Measurements from ENCODE around the gene SUGCT. TPM values are rescaled to one million over a fixed set of nuclear protein-coding genes. Genes with fewer than 3 reads are reported as not detected.

Gene SUGCT
- total RNA-seq, 4 donors from 2014 or later, result 7.8 to 15.0 (median 12.8) TPM

GRCh38 chr7:40795607-40796006, 660.8 kb downstream of the SUGCT start:
- H3K4me3 ChIP-seq, result peak overlapping the region in 2 of 4 donors; percentile 28 to 47
- no peaks in the 10 kb centered on the region for H3K27me3 ChIP-seq
- H3K4me1 ChIP-seq, result peaks cover 0 to 64% (median 56%) of the 10 kb centered on the region in 4 donors
- no peaks in the 10 kb centered on the region for H3K36me3 ChIP-seq
- intact Hi-C loops (cut with DNase I), result no loop called here
- 43% methylated on average over 1 of the region's 1 CpG for WGBS
- TF ChIP-seq, protein P1, sequence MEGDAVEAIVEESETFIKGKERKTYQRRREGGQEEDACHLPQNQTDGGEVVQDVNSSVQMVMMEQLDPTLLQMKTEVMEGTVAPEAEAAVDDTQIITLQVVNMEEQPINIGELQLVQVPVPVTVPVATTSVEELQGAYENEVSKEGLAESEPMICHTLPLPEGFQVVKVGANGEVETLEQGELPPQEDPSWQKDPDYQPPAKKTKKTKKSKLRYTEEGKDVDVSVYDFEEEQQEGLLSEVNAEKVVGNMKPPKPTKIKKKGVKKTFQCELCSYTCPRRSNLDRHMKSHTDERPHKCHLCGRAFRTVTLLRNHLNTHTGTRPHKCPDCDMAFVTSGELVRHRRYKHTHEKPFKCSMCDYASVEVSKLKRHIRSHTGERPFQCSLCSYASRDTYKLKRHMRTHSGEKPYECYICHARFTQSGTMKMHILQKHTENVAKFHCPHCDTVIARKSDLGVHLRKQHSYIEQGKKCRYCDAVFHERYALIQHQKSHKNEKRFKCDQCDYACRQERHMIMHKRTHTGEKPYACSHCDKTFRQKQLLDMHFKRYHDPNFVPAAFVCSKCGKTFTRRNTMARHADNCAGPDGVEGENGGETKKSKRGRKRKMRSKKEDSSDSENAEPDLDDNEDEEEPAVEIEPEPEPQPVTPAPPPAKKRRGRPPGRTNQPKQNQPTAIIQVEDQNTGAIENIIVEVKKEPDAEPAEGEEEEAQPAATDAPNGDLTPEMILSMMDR (IDR thresholded peaks at IDR 0.05), result no peak
- TF ChIP-seq POLR2A (IDR thresholded peaks at IDR 0.05; ENCODE audit: low read depth), result no peak
- no peak for TF ChIP-seq EP300 (IDR thresholded peaks at IDR 0.05)
- peak in 1 of 2 donors; percentile 20 for TF ChIP-seq POLR2AphosphoS5 (IDR thresholded peaks at IDR 0.05)
- no peaks in the 10 kb centered on the region for H3K9me3 ChIP-seq
- peak overlapping the region; percentile 60 to 74 (median 74) for H3K27ac ChIP-seq (replicated peaks in 1 of 4)
- no peak for DNase-seq (ENCODE audit: extremely low spot score)

DNA sequence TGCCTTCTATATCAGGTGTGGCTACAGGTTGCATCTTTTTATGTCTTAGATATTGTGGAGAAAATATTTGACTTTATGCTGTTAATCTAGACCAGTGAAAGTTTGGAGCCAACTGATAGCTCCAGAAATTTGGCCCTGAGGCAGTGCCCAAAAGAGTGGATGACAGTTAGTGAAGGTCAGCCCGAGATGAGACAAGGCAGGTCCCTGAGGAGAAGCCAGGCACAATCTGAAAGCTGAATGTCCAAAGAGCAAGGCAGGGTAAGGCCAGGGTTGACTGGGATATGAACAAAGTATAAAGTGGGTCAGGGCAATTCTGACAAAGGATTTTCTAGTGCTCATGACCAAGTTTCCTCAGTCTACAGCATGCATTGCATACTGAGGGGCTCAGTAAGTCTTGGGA, 661.9 kb downstream of the SUGCT start:
- TF ChIP-seq POLR2A (IDR thresholded peaks at IDR 0.05; ENCODE audit: low read depth), result no peak
- TF ChIP-seq, protein P1 (IDR thresholded peaks at IDR 0.05), result no peak
- TF ChIP-seq POLR2AphosphoS5 (IDR thresholded peaks at IDR 0.05), result no peak
- no peak for TF ChIP-seq EP300 (IDR thresholded peaks at IDR 0.05)
- no peak for DNase-seq (ENCODE audit: extremely low spot score)
- H3K4me3 ChIP-seq, result no peak overlapping the region
- no peaks in the 10 kb centered on the region for H3K27me3 ChIP-seq
- intact Hi-C loops (cut with DNase I), result no loop called here
- WGBS, result 83% methylated on average over 1 of the region's 1 CpG
- peak overlapping the region in 3 of 4 donors; percentile 73 to 74 (median 74) for H3K27ac ChIP-seq (replicated peaks in 1 of 4)
- no peaks in the 10 kb centered on the region for H3K9me3 ChIP-seq
- no peaks in the 10 kb centered on the region for H3K36me3 ChIP-seq
- peaks cover 0 to 73% (median 59%) of the 10 kb centered on the region in 4 donors for H3K4me1 ChIP-seq

- intact Hi-C loops (cut with DNase I), result no loop called here
- Histone ChIP-seq H3K9me3 (no peaks in the 10 kb centered on the region), H3K36me3 (no peaks in the 10 kb centered on the region), H3K27ac (replicated peaks in 1 of 4) (peak overlapping the region in 3 of 4 donors; percentile 18 to 53 (median 46)), H3K4me1 (peaks cover 0 to 72% (median 59%) of the 10 kb centered on the region in 4 donors), H3K4me3 (no peak overlapping the region), H3K27me3 (no peaks in the 10 kb centered on the region)
- 99% methylated on average over 2 of the region's 2 CpGs for WGBS
- no peak for TF ChIP-seq EP300 (IDR thresholded peaks at IDR 0.05)
- TF ChIP-seq, protein P1 (IDR thresholded peaks at IDR 0.05), result no peak
- no peak for TF ChIP-seq POLR2A (IDR thresholded peaks at IDR 0.05; ENCODE audit: low read depth)
- TF ChIP-seq POLR2AphosphoS5 (IDR thresholded peaks at IDR 0.05), result no peak
- no peak for DNase-seq (ENCODE audit: extremely low spot score)
Observed at GRCh38 chr7:40798613-40799012, 663.8 kb downstream of the SUGCT start.

DNA sequence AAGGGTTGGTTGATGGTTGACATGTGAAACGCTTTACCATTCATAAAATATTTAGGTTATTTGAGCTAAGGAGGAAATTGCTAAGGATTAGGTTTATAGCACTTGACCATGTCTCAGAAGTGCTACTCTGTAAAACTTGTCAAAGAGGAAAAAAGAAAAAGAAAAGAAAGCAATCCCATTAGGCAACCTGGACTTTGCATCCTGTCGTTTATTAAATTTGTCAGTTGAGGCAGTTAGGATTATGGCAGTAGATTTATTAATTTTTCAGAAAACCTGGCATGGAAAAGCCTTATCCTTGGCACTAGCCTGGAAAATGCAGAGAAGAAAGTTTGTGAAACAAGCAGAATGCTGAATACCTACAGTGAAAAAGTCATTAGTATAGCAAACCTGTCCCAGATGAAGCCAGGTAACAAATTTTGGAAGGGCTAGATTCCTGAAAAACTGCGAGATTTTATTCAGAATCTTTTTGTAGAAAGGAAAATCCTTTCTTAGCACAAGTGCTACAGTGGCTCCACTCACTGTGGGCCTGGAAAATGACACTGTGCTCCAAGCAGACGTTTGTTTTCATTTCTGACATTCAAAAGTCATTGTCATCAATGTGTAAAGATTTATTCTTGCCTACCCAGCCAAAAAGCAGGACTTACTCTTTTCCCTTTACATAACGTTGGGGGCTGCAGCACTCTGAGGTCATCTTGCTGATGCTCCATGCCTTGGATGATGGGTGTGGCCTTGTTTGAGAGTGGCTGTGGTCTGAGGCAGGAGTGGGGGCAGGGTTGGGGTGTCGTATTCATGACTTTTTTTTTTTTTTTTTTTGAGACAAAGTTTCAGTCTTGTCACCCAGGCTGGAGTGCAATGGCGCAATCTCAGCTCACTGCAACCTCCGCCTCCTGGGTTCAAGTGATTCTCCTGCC, 664.9 kb downstream of the SUGCT start:
- H3K4me1 ChIP-seq, result peaks cover 0 to 61% (median 55%) of the 10 kb centered on the region in 4 donors
- intact Hi-C loops (cut with DNase I), result no loop called here

More for the DNA sequence above, 664.9 kb downstream of the SUGCT start:
- Histone ChIP-seq H3K9me3 (no peaks in the 10 kb centered on the region), H3K27me3 (no peaks in the 10 kb centered on the region), H3K27ac (replicated peaks in 1 of 4) (peak overlapping the region; percentile 18 to 63 (median 50)), H3K36me3 (no peaks in the 10 kb centered on the region), H3K4me3 (no peak overlapping the region)
- 59% methylated on average over 8 of the region's 8 CpGs for WGBS
- no peak for DNase-seq (ENCODE audit: extremely low spot score)
- TF ChIP-seq, protein P1 (IDR thresholded peaks at IDR 0.05), result no peak
- TF ChIP-seq POLR2A (IDR thresholded peaks at IDR 0.05; ENCODE audit: low read depth) (no peak), POLR2AphosphoS5 (IDR thresholded peaks at IDR 0.05) (no peak), EP300 (IDR thresholded peaks at IDR 0.05) (no peak)

Measured in esophagus muscularis mucosa (tissue), 4 donors.